GM21528 (cell line): ENCODE data around the gene MVB12B.
"Not testable (repeated sequence)": the region's sequence is repeated elsewhere in the genome, so short reads cannot be mapped to it uniquely, and the experiment has no call there.

Source experiments
- ATAC-seq: cut with Tn5 transposase; IDR thresholded peaks from one replicate; pipeline ENCODE4 v1.9.1; 2021; ENCODE audit warnings: mild to moderate bottlenecking, moderate library complexity; ENCODE audit not compliant: unreplicated experiment, low FRiP score

Gene MVB12B

GRCh38 chr9:126548312-126548711 lies 221.7 kb downstream of the MVB12B start:
- no peak for ATAC-seq

GRCh38 chr9:126549246-126550006 lies 222.8 kb downstream of the MVB12B start:
- no peak for ATAC-seq

- no peak for ATAC-seq
These were observed 224.3 kb downstream of the MVB12B start for GRCh38 chr9:126550891-126551351.

GRCh38 chr9:126551812-126552211 lies 225.2 kb downstream of the MVB12B start:
- no peak for ATAC-seq

- no peak for ATAC-seq
These were observed 227.7 kb downstream of the MVB12B start for GRCh38 chr9:126554292-126554691.

GRCh38 chr9:126555421-126555820 lies 228.8 kb downstream of the MVB12B start:
- not testable (repeated sequence) for ATAC-seq
